HEK293T (cell line): ENCODE results near the gene FAM20C.

Source experiments
- CTCF ChIA-PET: fragments of 350-600 bp; formaldehyde crosslinking; extraction: SDS; loops from one replicate; lab custom pipeline; 2021; ENCODE audit warnings: antibody characterized with exemption, inconsistent platforms; lab: Yijun Ruan, JAX
- POLR2A ChIA-PET: fragments of 350-600 bp; formaldehyde crosslinking; extraction: SDS; loops from one replicate; lab custom pipeline; 2020; ENCODE audit warnings: antibody characterized with exemption, inconsistent platforms; lab: Yijun Ruan, JAX
- DNase-seq: peaks from one replicate; pipeline ENCODE4 v3.0.0; 2012; ENCODE audit warnings: mixed read lengths; ENCODE audit errors: extremely low spot score
- ARNT ChIP-seq: fragments of 450-650 bp; IDR thresholded peaks from 2 replicates; pipeline ENCODE4 v1.6.1; 2017; ENCODE audit warnings: mild to moderate bottlenecking
- BHLHE40 ChIP-seq: fragments of 450-650 bp; IDR thresholded peaks from 2 replicates; pipeline ENCODE4 v1.6.1; 2016; ENCODE audit warnings: mild to moderate bottlenecking, moderate library complexity, borderline replicate concordance
- CTBP1 ChIP-seq: fragments of 450-650 bp; IDR thresholded peaks from 2 replicates; pipeline ENCODE4 v1.6.1; 2016; ENCODE audit warnings: borderline replicate concordance
- ELF4 ChIP-seq: fragments of 450-650 bp; IDR thresholded peaks from 2 replicates; pipeline ENCODE4 v1.6.1; 2017; ENCODE audit warnings: antibody characterized with exemption
- FOXA1 ChIP-seq: fragments of 450-650 bp; IDR thresholded peaks from 2 replicates; pipeline ENCODE4 v1.6.1; 2016; ENCODE audit warnings: mild to moderate bottlenecking
- FOXK2 ChIP-seq: fragments of 450-650 bp; IDR thresholded peaks from 2 replicates; pipeline ENCODE4 v1.6.1; 2016; ENCODE audit warnings: mild to moderate bottlenecking
- FOXM1 ChIP-seq: fragments of 450-650 bp; IDR thresholded peaks from 2 replicates; pipeline ENCODE4 v1.6.1; 2017; ENCODE audit warnings: mild to moderate bottlenecking, borderline replicate concordance
- HDGF ChIP-seq: fragments of 450-650 bp; IDR thresholded peaks from 2 replicates; pipeline ENCODE4 v1.6.1; 2017; ENCODE audit warnings: antibody characterized with exemption, borderline replicate concordance
- L3MBTL2 ChIP-seq: fragments of 450-650 bp; conservative IDR thresholded peaks from 2 replicates; pipeline ENCODE4 v1.6.1; 2016; ENCODE audit warnings: mild to moderate bottlenecking
- LEF1 ChIP-seq: fragments of 450-650 bp; IDR thresholded peaks from 2 replicates; pipeline ENCODE4 v1.6.1; 2017; ENCODE audit warnings: mild to moderate bottlenecking, borderline replicate concordance
- NFRKB ChIP-seq: fragments of 450-650 bp; IDR thresholded peaks from 2 replicates; pipeline ENCODE4 v1.6.1; 2016; ENCODE audit warnings: mild to moderate bottlenecking, moderate library complexity
- PKNOX1 ChIP-seq: fragments of 450-650 bp; IDR thresholded peaks from 2 replicates; pipeline ENCODE4 v1.6.1; 2016
- SP1 ChIP-seq: fragments of 450-650 bp; IDR thresholded peaks from 2 replicates; pipeline ENCODE4 v1.6.1; 2017
- SUZ12 ChIP-seq: fragments of 450-650 bp; IDR thresholded peaks from 2 replicates; pipeline ENCODE4 v1.6.1; 2016; ENCODE audit warnings: mild to moderate bottlenecking
- TARDBP ChIP-seq: fragments of 450-650 bp; IDR thresholded peaks from 2 replicates; pipeline ENCODE4 v1.6.1; 2016
- ZNF384 ChIP-seq: fragments of 450-650 bp; IDR thresholded peaks from 2 replicates; pipeline ENCODE4 v1.6.1; 2016

Gene FAM20C

GRCh38 chr7:255038-255435 lies 62.7 kb downstream of the FAM20C start:
- ChIA-PET CTCF (no interaction called here), POLR2A (no interaction called here)
- TF ChIP-seq FOXA1 (no peak), TARDBP (no peak), PKNOX1 (no peak), FOXK2 (no peak), ARNT (no peak), FOXM1 (no peak), ZNF384 (no peak), LEF1 (no peak), SUZ12 (no peak), SP1 (no peak), L3MBTL2 (no peak), BHLHE40 (no peak), NFRKB (no peak), HDGF (no peak), CTBP1 (no peak), ELF4 (no peak)
- no peak for DNase-seq

DNA sequence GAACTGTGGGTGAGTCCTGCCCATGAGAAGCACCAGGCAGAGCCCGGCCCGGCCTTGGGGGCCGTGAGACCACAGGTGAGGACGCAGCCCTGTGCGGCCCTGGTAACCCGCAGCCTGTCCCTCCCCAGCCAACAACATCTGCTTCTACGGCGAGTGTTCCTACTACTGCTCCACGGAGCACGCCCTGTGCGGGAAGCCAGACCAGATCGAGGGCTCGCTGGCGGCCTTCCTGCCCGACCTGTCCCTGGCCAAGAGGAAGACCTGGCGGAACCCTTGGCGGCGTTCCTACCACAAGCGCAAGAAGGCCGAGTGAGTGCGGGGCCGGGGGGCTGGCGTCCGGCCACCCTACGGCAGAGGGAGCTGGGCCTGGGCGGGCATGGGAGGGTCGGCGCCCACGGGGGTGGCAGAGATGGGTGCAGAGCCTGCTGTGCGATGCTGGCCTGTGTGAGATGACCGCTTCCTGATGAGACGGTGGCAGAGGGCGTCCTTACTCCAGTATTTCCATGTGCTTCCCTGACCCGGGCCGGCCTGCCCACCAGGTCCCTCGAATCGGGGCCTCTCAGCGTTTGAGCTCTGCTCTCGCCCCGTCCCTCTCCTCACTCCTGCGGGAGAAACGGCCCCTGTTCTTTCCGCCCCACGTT lies 63.5 kb downstream of the FAM20C start:
- no peak for DNase-seq
- CTCF ChIA-PET: no interaction called here
- POLR2A ChIA-PET: no interaction called here
- TF ChIP-seq FOXK2 (no peak), ARNT (no peak), ELF4 (no peak), NFRKB (no peak), PKNOX1 (no peak), SP1 (no peak), FOXA1 (no peak), SUZ12 (no peak), HDGF (no peak)

DNA sequence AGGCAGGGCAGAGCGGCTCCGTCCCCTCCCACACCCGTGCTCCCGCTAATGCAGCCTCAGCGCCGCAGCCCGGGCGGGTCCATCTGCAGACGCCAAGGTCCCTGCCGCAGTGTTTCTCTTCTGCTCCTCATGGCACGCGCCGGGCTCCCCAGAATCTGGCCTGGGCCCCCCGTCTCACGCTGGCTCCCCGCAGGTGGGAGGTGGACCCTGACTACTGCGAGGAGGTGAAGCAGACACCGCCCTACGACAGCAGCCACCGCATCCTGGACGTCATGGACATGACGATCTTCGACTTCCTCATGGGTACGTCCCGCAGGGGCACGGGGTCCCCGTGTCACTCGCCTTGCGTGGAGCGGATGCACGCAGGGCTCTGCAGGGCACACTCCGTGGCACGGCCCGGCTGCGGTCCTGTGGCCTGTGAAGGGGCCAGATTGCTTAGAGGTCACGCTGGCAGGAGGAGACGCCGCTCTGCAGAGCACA lies 64.1 kb downstream of the FAM20C start:
- POLR2A ChIA-PET: no interaction called here
- TF ChIP-seq TARDBP: no peak
- no peak for DNase-seq
- CTCF ChIA-PET: no interaction called here

- DNase-seq: no peak
- CTCF ChIA-PET: no interaction called here
- POLR2A ChIA-PET: no interaction called here
- no peak for TF ChIP-seq HDGF
- TF ChIP-seq L3MBTL2: no peak
- no peak for TF ChIP-seq FOXA1
- TF ChIP-seq NFRKB: no peak
- no peak for TF ChIP-seq PKNOX1
- TF ChIP-seq LEF1: no peak
- TF ChIP-seq SP1: no peak
- TF ChIP-seq SUZ12: no peak
- TF ChIP-seq FOXM1: no peak
- TF ChIP-seq FOXK2: no peak
- no peak for TF ChIP-seq ZNF384
Observed at GRCh38 chr7:256981-257646, 64.7 kb downstream of the FAM20C start.

GRCh38 chr7:257647-257992 lies 65.2 kb downstream of the FAM20C start:
- CTCF ChIA-PET: no interaction called here

More at GRCh38 chr7:257647-257992, 65.2 kb downstream of the FAM20C start:
- POLR2A ChIA-PET: no interaction called here
- DNase-seq: no peak
- no peak for TF ChIP-seq ELF4
- no peak for TF ChIP-seq ARNT
- TF ChIP-seq NFRKB: no peak
- no peak for TF ChIP-seq L3MBTL2
- TF ChIP-seq HDGF: no peak
- TF ChIP-seq ZNF384: no peak
- TF ChIP-seq TARDBP: no peak
- TF ChIP-seq FOXA1: no peak
- TF ChIP-seq SP1: no peak
- TF ChIP-seq PKNOX1: no peak
- no peak for TF ChIP-seq FOXK2
- no peak for TF ChIP-seq CTBP1
- no peak for TF ChIP-seq LEF1
- no peak for TF ChIP-seq FOXM1
- no peak for TF ChIP-seq SUZ12
